DND-41 (cell line): ENCODE data around the gene UTP11.

Experiments used
- EZH2 ChIP-seq: IDR thresholded peaks from 3 replicates; pipeline ENCODE4 v1.6.1; 2012; ENCODE audit warnings: borderline replicate concordance, low read depth, mild to moderate bottlenecking, moderate library complexity, low read length, inconsistent platforms; ENCODE audit not compliant: severe bottlenecking
- TF ChIP-seq, protein P1 (sequence below): IDR thresholded peaks from 2 replicates; pipeline ENCODE4 v1.5.1; 2012; ENCODE audit warnings: borderline replicate concordance, low read length, moderate library complexity, mild to moderate bottlenecking; ENCODE audit not compliant: poor library complexity, severe bottlenecking; ENCODE audit errors: extremely low read depth

DNA sequence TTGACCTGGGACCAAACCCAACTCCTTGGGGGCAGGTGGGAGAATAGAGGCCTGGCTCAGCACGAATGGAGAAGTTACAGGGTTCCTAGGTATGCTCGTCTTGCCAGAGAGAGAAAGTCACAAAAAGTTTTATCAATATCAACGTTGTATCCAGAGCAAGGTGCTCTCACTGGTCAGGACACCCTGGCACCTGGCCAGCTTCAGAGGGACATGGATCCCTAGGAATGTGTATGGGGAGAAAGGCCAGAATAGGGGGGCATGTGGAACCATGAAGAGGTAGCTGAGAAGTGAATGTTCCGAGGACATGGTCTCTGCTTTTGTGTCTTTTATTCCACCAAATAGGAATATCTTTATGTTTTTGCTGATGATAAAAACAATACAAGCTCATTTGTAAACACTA lies 43.4 kb downstream of the UTP11 start:
- TF ChIP-seq EZH2 = no peak
- TF ChIP-seq, protein P1, sequence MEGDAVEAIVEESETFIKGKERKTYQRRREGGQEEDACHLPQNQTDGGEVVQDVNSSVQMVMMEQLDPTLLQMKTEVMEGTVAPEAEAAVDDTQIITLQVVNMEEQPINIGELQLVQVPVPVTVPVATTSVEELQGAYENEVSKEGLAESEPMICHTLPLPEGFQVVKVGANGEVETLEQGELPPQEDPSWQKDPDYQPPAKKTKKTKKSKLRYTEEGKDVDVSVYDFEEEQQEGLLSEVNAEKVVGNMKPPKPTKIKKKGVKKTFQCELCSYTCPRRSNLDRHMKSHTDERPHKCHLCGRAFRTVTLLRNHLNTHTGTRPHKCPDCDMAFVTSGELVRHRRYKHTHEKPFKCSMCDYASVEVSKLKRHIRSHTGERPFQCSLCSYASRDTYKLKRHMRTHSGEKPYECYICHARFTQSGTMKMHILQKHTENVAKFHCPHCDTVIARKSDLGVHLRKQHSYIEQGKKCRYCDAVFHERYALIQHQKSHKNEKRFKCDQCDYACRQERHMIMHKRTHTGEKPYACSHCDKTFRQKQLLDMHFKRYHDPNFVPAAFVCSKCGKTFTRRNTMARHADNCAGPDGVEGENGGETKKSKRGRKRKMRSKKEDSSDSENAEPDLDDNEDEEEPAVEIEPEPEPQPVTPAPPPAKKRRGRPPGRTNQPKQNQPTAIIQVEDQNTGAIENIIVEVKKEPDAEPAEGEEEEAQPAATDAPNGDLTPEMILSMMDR = no peak
